Stimulated activated CD8-positive, alpha-beta memory T cell treated with anti-CD3 and anti-CD28 coated beads, Interleukin-4, amount 100 ng/mL, for 1 hour (primary cell): Measurements from ENCODE around the gene TCEAL5.
"Not testable (repeated sequence)": the region's sequence is repeated elsewhere in the genome, so short reads cannot be mapped to it uniquely, and the experiment has no call there.

Experiments used
- DNase-seq, 2 donors: peaks; one replicate each; pipeline ENCODE4 v3.0.0-alpha.2; 2020; ENCODE audit warnings: low read depth in 2 of 2, low spot score in 1 of 2

TCEAL5 gene

GRCh38 chrX:103235608-103236007 is 40.9 kb downstream of the TCEAL5 start:
- not testable (repeated sequence) for DNase-seq

GRCh38 chrX:103234869-103235268 is 41.7 kb downstream of the TCEAL5 start:
- DNase-seq, result no peak

GRCh38 chrX:103233263-103233662 is 43.3 kb downstream of the TCEAL5 start:
- DNase-seq, result no peak

- not testable (repeated sequence) for DNase-seq
Measured at GRCh38 chrX:103225918-103226317, 50.6 kb downstream of the TCEAL5 start.
